SK-N-MC (cell line): ENCODE measurements around the gene SDCBP2.

Experiments used
- EZH2 ChIP-seq: fragments of 200-600 bp; sonication (generic); IDR thresholded peaks from one replicate; pipeline ENCODE4 v1.6.1; 2017; ENCODE audit warnings: antibody characterized with exemption
- POLR2AphosphoS5 ChIP-seq: IDR thresholded peaks from 2 replicates; pipeline ENCODE4 v1.6.1; 2012; ENCODE audit warnings: mild to moderate bottlenecking, low read depth, low read length, borderline replicate concordance

GRCh38 chr20:1374246-1374645 is 45.3 kb upstream of the SDCBP2 start:
- TF ChIP-seq POLR2AphosphoS5 (no peak), EZH2 (no peak)
